Neural progenitor cell (in vitro differentiated cells): ENCODE measurements around the gene TRIOBP. TPM values are rescaled to one million over a fixed set of nuclear protein-coding genes. Genes with fewer than 3 reads are reported as not detected.
"Not testable (repeated sequence)": the region's sequence is repeated elsewhere in the genome, so short reads cannot be mapped to it uniquely, and the experiment has no call there.

Source experiments
- DNase-seq: peaks from one replicate; pipeline ENCODE4 v3.0.0-alpha.2; 2016; ENCODE audit warnings: low spot score
- H2AFZ ChIP-seq: fragments of 200-600 bp; sonication (generic); replicated peaks from 2 replicates; pipeline ENCODE4 v1.6.1; 2016; ENCODE audit warnings: antibody characterized with exemption
- H3F3A ChIP-seq: fragments of 200-600 bp; sonication (generic); 2 replicates; pipeline ENCODE4 v1.6.1; 2016; ENCODE audit warnings: antibody characterized with exemption, low read depth
- H3K27ac ChIP-seq: fragments of 200-600 bp; sonication (generic); 2 replicates; pipeline ENCODE4 v1.5.1; 2016; ENCODE audit warnings: mild to moderate bottlenecking
- H3K27me3 ChIP-seq: fragments of 200-600 bp; sonication (generic); 2 replicates; pipeline ENCODE4 v1.6.1; 2016; ENCODE audit warnings: mild to moderate bottlenecking, moderate library complexity
- H3K36me3 ChIP-seq: fragments of 200-600 bp; sonication (generic); 2 replicates; pipeline ENCODE4 v1.5.1; 2016
- H3K4me1 ChIP-seq: fragments of 200-600 bp; sonication (generic); 2 replicates; pipeline ENCODE4 v1.6.1; 2016; ENCODE audit warnings: mixed run types
- H3K4me2 ChIP-seq: fragments of 200-600 bp; sonication (generic); 2 replicates; pipeline ENCODE4 v1.6.1; 2016
- H3K4me3 ChIP-seq: fragments of 200-600 bp; sonication (generic); 2 replicates; pipeline ENCODE4 v1.5.1; 2016
- H3K79me2 ChIP-seq: fragments of 200-600 bp; sonication (generic); 2 replicates; pipeline ENCODE4 v1.6.1; 2016; ENCODE audit warnings: low read depth
- H3K9ac ChIP-seq: fragments of 200-600 bp; sonication (generic); 2 replicates; pipeline ENCODE4 v1.6.1; 2016
- H3K9me3 ChIP-seq: fragments of 200-600 bp; sonication (generic); 2 replicates; pipeline ENCODE4 v1.5.1; 2016; ENCODE audit warnings: low read depth
- H4K20me1 ChIP-seq: fragments of 200-600 bp; sonication (generic); 2 replicates; pipeline ENCODE4 v1.6.1; 2016; ENCODE audit warnings: low read depth
- H3K27ac Mint-ChIP-seq: 3 replicates; pipeline ENCODE4 v1.8.0; 2021; ENCODE audit warnings: mixed read lengths
- H3K27me3 Mint-ChIP-seq: 2 replicates; pipeline ENCODE4 v1.8.0; 2022; ENCODE audit warnings: low read depth, mild to moderate bottlenecking, inconsistent platforms, moderate library complexity, mixed read lengths; ENCODE audit not compliant: insufficient read depth
- H3K36me3 Mint-ChIP-seq: 3 replicates; pipeline ENCODE4 v1.8.0; 2021; ENCODE audit warnings: mixed read lengths
- H3K4me1 Mint-ChIP-seq: 3 replicates; pipeline ENCODE4 v1.8.0; 2021; ENCODE audit warnings: mixed read lengths
- H3K4me3 Mint-ChIP-seq: 3 replicates; pipeline ENCODE4 v1.8.0; 2021; ENCODE audit warnings: mild to moderate bottlenecking, moderate library complexity, mixed read lengths
- H3K9me3 Mint-ChIP-seq: 3 replicates; pipeline ENCODE4 v1.8.0; 2020; ENCODE audit warnings: mixed read lengths
- EZH2 ChIP-seq: fragments of 200-600 bp; sonication (generic); IDR thresholded peaks from 2 replicates; pipeline ENCODE4 v1.6.1; 2017; ENCODE audit warnings: antibody characterized with exemption, mild to moderate bottlenecking, moderate library complexity
- EZH2phosphoT487 ChIP-seq: fragments of 200-600 bp; sonication (generic); IDR thresholded peaks from 2 replicates; pipeline ENCODE4 v1.6.1; 2017; ENCODE audit warnings: antibody characterized with exemption
- total RNA-seq: library from RNA; depleted of rRNA; stranded (reverse); fragments of >200 nt; gene quantifications from 2 replicates; pipeline ENCODE4 v1.2.3, GENCODE V29; 2015; ENCODE audit warnings: low replicate concordance
- TF ChIP-seq, protein P1 (sequence below): fragments of 200-600 bp; sonication (generic); IDR thresholded peaks from 2 replicates; pipeline ENCODE4 v1.5.1; 2017; ENCODE audit warnings: antibody characterized with exemption, mild to moderate bottlenecking

Gene TRIOBP
- total RNA-seq, 1 donor from 2014 or later: 25.2 TPM

- Mint-ChIP-seq H3K27ac (no peak overlapping the region), H3K27me3 (peaks cover 5% of the 10 kb centered on the region)
- no peak overlapping the region for H3K4me3 ChIP-seq
Observed at GRCh38 chr22:37794376-37794775, 97.5 kb downstream of the TRIOBP start.

GRCh38 chr22:37796079-37796478 is 99.2 kb downstream of the TRIOBP start:
- no peak overlapping the region for H3K27ac Mint-ChIP-seq
- peaks cover 10% of the 10 kb centered on the region for H3K4me1 Mint-ChIP-seq
- Histone ChIP-seq H4K20me1 (no peaks in the 10 kb centered on the region), H2AFZ (no peak overlapping the region), H3K4me3 (no peak overlapping the region), H3K9me3 (no peaks in the 10 kb centered on the region), H3K27ac (no peak overlapping the region), H3K9ac (no peak overlapping the region), H3K27me3 (peaks cover 8% of the 10 kb centered on the region), H3K4me2 (no peak overlapping the region), H3F3A (no peaks in the 10 kb centered on the region), H3K36me3 (no peaks in the 10 kb centered on the region), H3K4me1 (peaks cover 4% of the 10 kb centered on the region), H3K79me2 (no peaks in the 10 kb centered on the region)
- no peak overlapping the region for H3K4me3 Mint-ChIP-seq
- no peaks in the 10 kb centered on the region for H3K9me3 Mint-ChIP-seq
- no peaks in the 10 kb centered on the region for H3K36me3 Mint-ChIP-seq
- DNase-seq: no peak
- TF ChIP-seq EZH2: no peak
- TF ChIP-seq, protein P1, sequence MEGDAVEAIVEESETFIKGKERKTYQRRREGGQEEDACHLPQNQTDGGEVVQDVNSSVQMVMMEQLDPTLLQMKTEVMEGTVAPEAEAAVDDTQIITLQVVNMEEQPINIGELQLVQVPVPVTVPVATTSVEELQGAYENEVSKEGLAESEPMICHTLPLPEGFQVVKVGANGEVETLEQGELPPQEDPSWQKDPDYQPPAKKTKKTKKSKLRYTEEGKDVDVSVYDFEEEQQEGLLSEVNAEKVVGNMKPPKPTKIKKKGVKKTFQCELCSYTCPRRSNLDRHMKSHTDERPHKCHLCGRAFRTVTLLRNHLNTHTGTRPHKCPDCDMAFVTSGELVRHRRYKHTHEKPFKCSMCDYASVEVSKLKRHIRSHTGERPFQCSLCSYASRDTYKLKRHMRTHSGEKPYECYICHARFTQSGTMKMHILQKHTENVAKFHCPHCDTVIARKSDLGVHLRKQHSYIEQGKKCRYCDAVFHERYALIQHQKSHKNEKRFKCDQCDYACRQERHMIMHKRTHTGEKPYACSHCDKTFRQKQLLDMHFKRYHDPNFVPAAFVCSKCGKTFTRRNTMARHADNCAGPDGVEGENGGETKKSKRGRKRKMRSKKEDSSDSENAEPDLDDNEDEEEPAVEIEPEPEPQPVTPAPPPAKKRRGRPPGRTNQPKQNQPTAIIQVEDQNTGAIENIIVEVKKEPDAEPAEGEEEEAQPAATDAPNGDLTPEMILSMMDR: no peak
- peaks cover 5% of the 10 kb centered on the region for H3K27me3 Mint-ChIP-seq

More at GRCh38 chr22:37794376-37794775, 97.5 kb downstream of the TRIOBP start:
- Histone ChIP-seq H3F3A (no peaks in the 10 kb centered on the region), H3K36me3 (no peaks in the 10 kb centered on the region), H3K27me3 (peaks cover 6% of the 10 kb centered on the region), H2AFZ (no peak overlapping the region), H3K79me2 (no peaks in the 10 kb centered on the region), H3K27ac (no peak overlapping the region), H3K9me3 (no peaks in the 10 kb centered on the region), H4K20me1 (no peaks in the 10 kb centered on the region), H3K4me2 (no peak overlapping the region), H3K4me1 (peaks cover 4% of the 10 kb centered on the region), H3K9ac (no peak overlapping the region)
- TF ChIP-seq, protein P1: no peak
- TF ChIP-seq EZH2phosphoT487: no peak
- TF ChIP-seq EZH2: no peak
- Mint-ChIP-seq H3K9me3 (no peaks in the 10 kb centered on the region), H3K4me3 (peak overlapping the region; percentile 64), H3K36me3 (no peaks in the 10 kb centered on the region), H3K4me1 (peaks cover 10% of the 10 kb centered on the region)
- peak; percentile 22 for DNase-seq

GRCh38 chr22:37797259-37797658 is 100.4 kb downstream of the TRIOBP start:
- DNase-seq, H3K4me3 ChIP-seq, H3K36me3 Mint-ChIP-seq, H3K79me2 ChIP-seq, H3K4me1 ChIP-seq, H4K20me1 ChIP-seq, H3K36me3 ChIP-seq, H3K9ac ChIP-seq, H3K27ac ChIP-seq, H3K4me3 Mint-ChIP-seq, H3K9me3 Mint-ChIP-seq, H2AFZ ChIP-seq, H3K9me3 ChIP-seq, H3K4me1 Mint-ChIP-seq, H3K4me2 ChIP-seq, H3K27ac Mint-ChIP-seq, H3F3A ChIP-seq: not testable (repeated sequence)
- H3K27me3 ChIP-seq: peaks cover 14% of the 10 kb centered on the region
- peaks cover 12% of the 10 kb centered on the region for H3K27me3 Mint-ChIP-seq

DNA sequence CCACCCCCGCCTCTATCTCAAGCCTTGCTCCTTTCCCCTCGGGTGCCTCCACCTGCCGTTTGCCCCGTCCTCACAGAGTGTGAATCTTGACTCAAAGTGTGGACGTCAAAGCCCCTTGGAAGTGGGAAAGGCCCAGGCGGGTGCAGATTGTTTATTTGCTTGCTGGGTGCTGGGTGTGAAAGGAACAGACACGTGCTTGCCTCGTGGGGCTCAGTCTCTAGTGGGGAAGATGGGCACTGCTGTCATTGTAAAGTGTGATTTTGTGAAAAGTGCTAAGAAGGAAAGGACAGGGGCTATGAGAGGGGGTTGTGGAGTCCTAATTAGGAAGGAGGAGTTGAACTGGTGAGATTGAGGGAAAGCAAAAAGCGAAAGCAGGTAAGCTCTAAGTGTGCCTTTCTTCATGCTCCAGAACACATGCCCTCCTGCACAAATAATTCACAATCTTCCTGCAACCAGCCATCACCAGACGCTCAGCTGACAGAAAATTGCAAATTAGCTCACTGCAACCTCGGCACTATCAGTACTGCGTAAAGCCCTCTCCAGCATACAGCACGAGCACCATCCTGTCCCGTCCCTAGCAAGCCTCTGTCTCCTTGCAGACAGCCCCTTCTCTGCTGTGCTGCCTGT is 101.1 kb downstream of the TRIOBP start:
- Histone ChIP-seq H3K4me1 (peaks cover 6% of the 10 kb centered on the region), H3K4me2 (no peak overlapping the region), H3K9me3 (no peaks in the 10 kb centered on the region), H3K9ac (no peak overlapping the region), H3K4me3 (no peak overlapping the region), H4K20me1 (no peaks in the 10 kb centered on the region), H3K27ac (no peak overlapping the region), H3K79me2 (no peaks in the 10 kb centered on the region), H3F3A (peaks cover 9% of the 10 kb centered on the region), H3K36me3 (no peaks in the 10 kb centered on the region), H2AFZ (no peak overlapping the region), H3K27me3 (peaks cover 16% of the 10 kb centered on the region)
- TF ChIP-seq EZH2: no peak
- TF ChIP-seq, protein P1: no peak
- TF ChIP-seq EZH2phosphoT487: no peak
- H3K4me1 Mint-ChIP-seq: peaks cover 13% of the 10 kb centered on the region
- no peaks in the 10 kb centered on the region for H3K36me3 Mint-ChIP-seq
- no peak overlapping the region for H3K27ac Mint-ChIP-seq
- no peaks in the 10 kb centered on the region for H3K9me3 Mint-ChIP-seq
- H3K27me3 Mint-ChIP-seq: peaks cover 9% of the 10 kb centered on the region
- no peak for DNase-seq
- H3K4me3 Mint-ChIP-seq: peak overlapping the region; percentile 47

DNA sequence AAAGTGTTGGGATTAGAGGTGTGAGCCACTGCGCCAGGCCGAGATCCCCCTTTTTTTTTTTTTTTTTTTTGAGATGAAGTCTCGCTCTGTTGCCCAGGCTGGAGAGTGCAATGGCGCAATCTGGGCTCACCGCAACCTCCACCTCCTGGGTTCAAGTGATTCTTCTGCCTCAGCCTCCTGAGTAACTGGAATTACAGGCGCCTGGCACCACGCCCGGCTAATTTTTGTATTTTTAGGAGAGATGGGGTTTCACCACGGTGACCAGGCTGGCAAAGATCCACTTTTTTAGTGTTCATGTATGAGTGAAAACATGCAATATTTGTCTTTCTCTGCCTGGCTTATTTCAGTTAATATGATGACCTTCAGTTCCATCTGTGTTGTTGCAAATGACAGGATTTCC is 103.1 kb downstream of the TRIOBP start:
- peaks cover 15% of the 10 kb centered on the region for H3K4me1 ChIP-seq
- Mint-ChIP-seq H3K27me3 (peaks cover 17% of the 10 kb centered on the region), H3K4me3 (peak overlapping the region; percentile 28), H3K4me1 (peaks cover 25% of the 10 kb centered on the region)
- H3K79me2 ChIP-seq, H3K4me3 ChIP-seq, H3K9me3 ChIP-seq, DNase-seq, H4K20me1 ChIP-seq, H3K4me2 ChIP-seq, H3K27ac ChIP-seq, H3K36me3 ChIP-seq, H3K27ac Mint-ChIP-seq, H2AFZ ChIP-seq, H3K36me3 Mint-ChIP-seq, H3K9ac ChIP-seq, H3K9me3 Mint-ChIP-seq: not testable (repeated sequence)
- peaks cover 34% of the 10 kb centered on the region for H3K27me3 ChIP-seq
- H3F3A ChIP-seq: peaks cover 23% of the 10 kb centered on the region
